ENCODE data around the gene PFKL. TPM values are rescaled to one million over a fixed set of nuclear protein-coding genes. Genes with fewer than 3 reads are reported as not detected.

The PFKL gene
- total RNA-seq, 3 donors from 2014 or later (not counting 1 experiment from before 2014, with no cell fraction given) = 89.7 to 91.3 (median 89.9) TPM

DNA sequence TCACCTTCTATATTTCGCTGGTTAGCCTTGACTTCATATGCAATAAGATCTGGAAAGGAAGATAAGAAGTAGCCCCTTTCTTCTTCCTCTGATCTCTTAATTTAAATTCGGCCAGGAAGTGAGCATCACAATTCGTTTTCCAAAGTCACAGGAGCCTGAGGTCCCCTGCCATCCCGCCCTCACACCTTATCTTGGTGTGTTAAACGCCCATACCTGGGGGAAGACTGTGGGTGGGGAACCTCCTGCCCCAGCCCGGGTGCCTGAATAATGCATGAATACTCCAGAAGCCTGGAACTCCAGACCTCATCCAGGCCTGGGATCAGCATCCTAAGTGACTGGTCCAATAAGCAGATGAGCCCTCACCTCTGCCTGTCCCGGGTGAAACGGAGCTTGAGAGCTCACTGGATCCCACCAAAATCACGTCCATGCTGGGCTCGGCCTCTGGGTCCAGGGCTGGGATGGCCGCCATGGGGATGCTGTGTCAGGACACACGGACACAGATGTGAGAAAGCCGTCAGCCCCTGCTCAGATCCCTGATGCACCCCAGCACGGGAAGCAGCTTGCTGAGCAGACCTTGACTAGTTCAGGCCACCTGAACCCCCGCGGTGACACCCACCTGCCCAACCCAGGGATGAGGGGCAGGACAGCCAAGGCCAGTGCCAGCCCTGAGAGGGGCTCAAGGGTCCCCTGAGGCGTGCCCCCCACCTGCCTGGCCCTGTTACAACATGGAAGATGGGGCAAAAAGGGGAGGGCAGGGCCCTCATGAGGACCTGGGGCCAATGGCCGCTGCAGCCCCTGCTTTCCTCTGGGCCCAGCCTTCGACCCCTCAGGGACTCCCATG is 38.8 kb upstream of the PFKL start:
- WGBS (ENCODE audit: insufficient coverage) = 85% methylated on average over 19 of the region's 19 CpGs
- no peak overlapping the region for H3K27ac Mint-ChIP-seq
- no peaks in the 10 kb centered on the region for H3K9me3 Mint-ChIP-seq

DNA sequence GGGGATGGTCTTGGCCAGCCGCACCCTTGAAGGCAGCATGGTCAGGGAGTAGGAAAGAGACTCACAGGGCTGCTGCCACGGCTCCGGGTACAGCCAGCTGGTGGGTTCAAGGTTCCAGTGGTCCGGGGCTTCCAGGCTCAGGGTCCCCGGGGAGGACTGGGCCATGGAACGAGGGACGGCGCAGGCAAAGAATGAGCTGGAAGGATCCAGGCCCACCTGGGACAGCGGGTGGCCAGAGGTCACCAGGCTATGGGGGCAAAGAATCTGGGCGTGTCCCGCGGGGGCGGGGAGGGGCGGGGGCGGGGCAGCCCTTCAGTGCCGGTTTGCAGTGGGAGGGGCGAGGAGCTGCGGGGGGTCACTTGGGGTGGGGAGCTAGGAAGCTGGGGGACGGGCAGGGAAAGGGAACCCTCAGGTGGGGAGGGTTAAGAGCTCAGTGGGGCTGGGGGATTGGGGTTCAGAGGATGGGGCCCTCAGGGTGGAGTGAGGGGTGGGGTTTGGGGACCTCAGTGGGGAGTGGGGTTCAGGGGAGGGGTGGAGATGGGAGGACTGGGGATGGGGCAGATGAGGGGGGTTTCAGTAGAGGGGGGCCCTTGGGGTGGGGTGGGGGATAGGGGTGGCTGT is 38.1 kb upstream of the PFKL start, which contains the start of gene DNMT3L:
Gene DNMT3L (minus strand): TSS at position 223 of the 621 bp plus-strand sequence. CDS start 638 bp downstream, outside the sequence.
- no peak for ATAC-seq
- H3K4me1 Mint-ChIP-seq = no peaks in the 10 kb centered on the region

More for the DNA sequence above, 38.8 kb upstream of the PFKL start:
- no peak for ATAC-seq
- Histone ChIP-seq H3K36me3 (ENCODE audit: control insufficient read depth, insufficient read depth, low read length) (no peaks in the 10 kb centered on the region), H3K9me3 (ENCODE audit: control insufficient read depth, insufficient read depth, low read length) (no peaks in the 10 kb centered on the region), H3K4me3 (ENCODE audit: low read length) (no peak overlapping the region), H3K27me3 (ENCODE audit: control insufficient read depth, insufficient read depth, low read length) (no peaks in the 10 kb centered on the region), H3K4me1 (ENCODE audit: control insufficient read depth, insufficient read depth, low read length) (no peaks in the 10 kb centered on the region), H3K27ac (ENCODE audit: low read length) (no peak overlapping the region)
- Mint-ChIP-seq H3K4me3 (no peak overlapping the region), H3K4me1 (no peaks in the 10 kb centered on the region), H3K27me3 (ENCODE audit: low read depth in 2 of 2) (peaks cover 0 to 11% of the 10 kb centered on the region in 2 donors), H3K36me3 (no peaks in the 10 kb centered on the region)
- intact Hi-C loops (cut with micrococcal nuclease) = no loop called here
- no peak for DNase-seq
- TF ChIP-seq, protein P1, sequence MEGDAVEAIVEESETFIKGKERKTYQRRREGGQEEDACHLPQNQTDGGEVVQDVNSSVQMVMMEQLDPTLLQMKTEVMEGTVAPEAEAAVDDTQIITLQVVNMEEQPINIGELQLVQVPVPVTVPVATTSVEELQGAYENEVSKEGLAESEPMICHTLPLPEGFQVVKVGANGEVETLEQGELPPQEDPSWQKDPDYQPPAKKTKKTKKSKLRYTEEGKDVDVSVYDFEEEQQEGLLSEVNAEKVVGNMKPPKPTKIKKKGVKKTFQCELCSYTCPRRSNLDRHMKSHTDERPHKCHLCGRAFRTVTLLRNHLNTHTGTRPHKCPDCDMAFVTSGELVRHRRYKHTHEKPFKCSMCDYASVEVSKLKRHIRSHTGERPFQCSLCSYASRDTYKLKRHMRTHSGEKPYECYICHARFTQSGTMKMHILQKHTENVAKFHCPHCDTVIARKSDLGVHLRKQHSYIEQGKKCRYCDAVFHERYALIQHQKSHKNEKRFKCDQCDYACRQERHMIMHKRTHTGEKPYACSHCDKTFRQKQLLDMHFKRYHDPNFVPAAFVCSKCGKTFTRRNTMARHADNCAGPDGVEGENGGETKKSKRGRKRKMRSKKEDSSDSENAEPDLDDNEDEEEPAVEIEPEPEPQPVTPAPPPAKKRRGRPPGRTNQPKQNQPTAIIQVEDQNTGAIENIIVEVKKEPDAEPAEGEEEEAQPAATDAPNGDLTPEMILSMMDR (IDR thresholded peaks at IDR 0.05) = no peak

DNA sequence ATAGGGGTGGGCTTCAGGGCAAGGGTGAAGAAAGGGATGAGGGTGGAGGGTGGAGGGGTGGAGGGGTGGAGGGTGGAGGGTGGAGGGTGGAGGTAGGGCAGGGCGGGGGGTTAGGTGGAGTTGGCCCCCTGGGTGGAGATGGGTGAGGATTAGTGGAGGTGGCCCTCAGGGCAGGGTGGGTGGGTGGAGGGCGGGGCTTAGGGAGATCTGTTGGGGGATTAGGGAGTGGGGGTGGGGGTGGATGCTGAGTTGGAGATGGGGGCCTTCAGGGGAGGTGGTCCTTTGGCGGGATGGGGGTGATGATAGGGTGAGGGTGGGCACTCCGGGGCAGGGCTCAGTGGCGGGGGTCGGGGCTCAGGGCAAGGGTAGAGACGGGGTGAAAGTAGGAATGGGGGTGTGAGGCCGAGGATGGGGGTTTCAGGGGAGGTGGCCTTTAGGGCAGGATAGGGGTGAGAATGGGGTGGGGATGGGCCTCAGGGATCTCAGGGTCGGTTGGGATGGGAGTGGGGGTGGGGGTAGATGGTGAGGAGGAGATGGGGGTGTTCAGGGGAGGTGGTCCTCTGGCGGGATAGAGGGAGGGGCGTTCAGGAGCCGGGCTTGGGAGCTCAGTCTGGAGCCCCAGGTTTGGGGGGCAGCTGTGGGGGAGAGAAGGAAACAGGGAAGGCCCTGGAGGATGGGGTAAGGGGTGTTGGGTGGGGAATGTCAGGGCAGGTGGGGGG is 37.4 kb upstream of the PFKL start:
- Histone ChIP-seq H3K27me3 (ENCODE audit: control insufficient read depth, insufficient read depth, low read length) (no peaks in the 10 kb centered on the region), H3K4me1 (ENCODE audit: control insufficient read depth, insufficient read depth, low read length) (no peaks in the 10 kb centered on the region), H3K9me3 (ENCODE audit: control insufficient read depth, insufficient read depth, low read length) (no peaks in the 10 kb centered on the region), H3K27ac (ENCODE audit: low read length) (no peak overlapping the region), H3K4me3 (ENCODE audit: low read length) (no peak overlapping the region), H3K36me3 (ENCODE audit: control insufficient read depth, insufficient read depth, low read length) (no peaks in the 10 kb centered on the region)
- TF ChIP-seq, protein P1 (IDR thresholded peaks at IDR 0.05) = no peak
- Mint-ChIP-seq H3K4me3 (no peak overlapping the region), H3K4me1 (no peaks in the 10 kb centered on the region), H3K9me3 (no peaks in the 10 kb centered on the region), H3K36me3 (no peaks in the 10 kb centered on the region), H3K27me3 (ENCODE audit: low read depth in 2 of 2) (peaks cover 0 to 11% of the 10 kb centered on the region in 2 donors), H3K27ac (no peak overlapping the region)
- intact Hi-C loops (cut with micrococcal nuclease) = no loop called here
- DNase-seq = no peak
- 91% methylated on average over 12 of the region's 12 CpGs for WGBS (ENCODE audit: insufficient coverage)
- ATAC-seq = no peak

More for the DNA sequence above, 38.1 kb upstream of the PFKL start, which contains the start of gene DNMT3L:
- Mint-ChIP-seq H3K27ac (no peak within 1 kb of the TSS), H3K9me3 (no peaks in the 10 kb centered on the region), H3K36me3 (no peaks in the 10 kb centered on the region), H3K27me3 (ENCODE audit: low read depth in 2 of 2) (peaks cover 0 to 11% of the 10 kb centered on the region in 2 donors), H3K4me3 (no peak within 1 kb of the TSS)
- TF ChIP-seq, protein P1 (IDR thresholded peaks at IDR 0.05) = no peak
- Histone ChIP-seq H3K9me3 (ENCODE audit: control insufficient read depth, insufficient read depth, low read length) (no peaks in the 10 kb centered on the region), H3K36me3 (ENCODE audit: control insufficient read depth, insufficient read depth, low read length) (no peaks in the 10 kb centered on the region), H3K4me1 (ENCODE audit: control insufficient read depth, insufficient read depth, low read length) (no peaks in the 10 kb centered on the region), H3K27me3 (ENCODE audit: control insufficient read depth, insufficient read depth, low read length) (no peaks in the 10 kb centered on the region), H3K27ac (ENCODE audit: low read length) (no peak within 1 kb of the TSS), H3K4me3 (ENCODE audit: low read length) (no peak within 1 kb of the TSS)
- WGBS (ENCODE audit: insufficient coverage) = 84% methylated on average over 19 of the region's 19 CpGs
- no peak for DNase-seq
- intact Hi-C loops (cut with micrococcal nuclease) = no loop called here
